GM18526 (cell line): Measurements from ENCODE around the gene INF2.

Experiments used
- POLR2A ChIP-seq: IDR thresholded peaks from 3 replicates; pipeline ENCODE4 v1.6.1; 2011; ENCODE audit not compliant: insufficient read length; ENCODE audit errors: extremely low read depth

Gene INF2

DNA sequence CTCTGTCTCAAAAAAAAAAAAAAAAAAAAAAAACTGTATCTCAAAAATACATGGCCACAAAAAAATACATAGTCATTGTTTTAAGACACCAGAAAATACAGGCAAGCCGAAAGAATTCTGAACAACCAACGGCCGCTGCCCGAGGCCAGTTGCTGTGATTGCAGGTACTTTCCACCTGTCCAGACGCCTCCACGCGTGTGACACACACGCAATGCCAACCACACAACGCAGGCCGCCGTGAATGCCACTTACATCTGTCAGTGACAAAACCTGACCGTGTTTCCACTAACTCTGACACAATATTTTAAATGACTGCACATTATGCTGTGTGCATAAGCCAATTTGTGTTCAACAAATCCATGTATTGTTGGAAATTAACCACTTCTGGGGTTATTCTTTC, 22.4 kb upstream of the INF2 start:
- no peak for TF ChIP-seq POLR2A

DNA sequence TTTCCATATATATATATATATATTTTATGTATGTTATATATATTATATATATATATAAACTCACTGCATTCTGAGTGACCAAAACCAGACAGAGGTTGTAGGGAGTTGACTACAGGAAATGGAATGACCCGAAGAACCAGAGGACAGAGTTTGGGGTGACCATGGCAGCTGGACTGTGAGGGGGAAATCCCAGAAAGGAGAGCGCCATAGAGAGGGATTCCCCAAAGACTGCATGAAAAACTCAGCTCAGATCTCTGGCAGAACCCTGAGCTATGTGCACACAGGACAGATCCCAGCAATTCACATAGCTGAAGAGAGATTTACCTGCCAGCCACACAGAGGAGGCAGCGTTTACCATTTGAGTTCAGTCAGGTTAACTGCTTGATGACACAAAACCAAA, 19.7 kb upstream of the INF2 start:
- TF ChIP-seq POLR2A: no peak

DNA sequence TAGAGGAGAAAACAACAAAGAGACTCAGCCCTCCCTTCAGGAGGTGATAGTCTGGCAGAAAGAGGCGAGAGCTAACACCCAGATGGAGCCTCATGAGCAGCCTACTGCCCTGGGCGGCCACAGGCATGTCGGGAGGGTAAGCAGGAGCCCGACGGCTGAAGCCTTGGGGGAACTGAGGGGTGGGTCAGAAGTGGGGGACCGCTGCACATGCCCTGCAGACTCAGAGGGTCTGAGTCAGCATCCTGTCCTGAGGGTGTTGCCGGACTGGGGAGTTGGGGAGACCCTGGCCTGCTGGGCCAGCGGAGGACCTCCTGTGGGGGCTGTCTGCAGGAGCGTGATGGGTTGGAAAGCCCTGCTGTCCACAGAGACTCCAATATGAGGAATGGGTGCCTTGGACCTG, 15.9 kb upstream of the INF2 start:
- no peak for TF ChIP-seq POLR2A

DNA sequence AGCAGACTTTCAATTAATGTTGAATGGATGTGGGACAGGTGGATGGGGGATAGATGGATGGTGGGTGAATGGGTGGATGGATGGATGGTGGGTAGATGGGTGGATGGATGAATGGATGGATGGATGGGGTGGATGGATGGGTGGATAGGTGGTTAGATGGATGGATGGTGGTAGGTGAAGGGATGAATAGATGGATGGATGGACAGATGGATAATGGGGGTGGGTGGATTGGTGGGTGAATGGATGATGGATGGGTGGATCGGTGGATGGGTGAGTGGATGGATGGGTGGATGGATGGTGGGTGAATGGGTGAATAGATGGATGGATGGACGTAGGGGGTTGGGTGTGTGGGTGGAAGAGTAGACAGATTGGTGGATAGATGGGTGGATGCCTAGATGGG, 14.0 kb upstream of the INF2 start:
- no peak for TF ChIP-seq POLR2A

DNA sequence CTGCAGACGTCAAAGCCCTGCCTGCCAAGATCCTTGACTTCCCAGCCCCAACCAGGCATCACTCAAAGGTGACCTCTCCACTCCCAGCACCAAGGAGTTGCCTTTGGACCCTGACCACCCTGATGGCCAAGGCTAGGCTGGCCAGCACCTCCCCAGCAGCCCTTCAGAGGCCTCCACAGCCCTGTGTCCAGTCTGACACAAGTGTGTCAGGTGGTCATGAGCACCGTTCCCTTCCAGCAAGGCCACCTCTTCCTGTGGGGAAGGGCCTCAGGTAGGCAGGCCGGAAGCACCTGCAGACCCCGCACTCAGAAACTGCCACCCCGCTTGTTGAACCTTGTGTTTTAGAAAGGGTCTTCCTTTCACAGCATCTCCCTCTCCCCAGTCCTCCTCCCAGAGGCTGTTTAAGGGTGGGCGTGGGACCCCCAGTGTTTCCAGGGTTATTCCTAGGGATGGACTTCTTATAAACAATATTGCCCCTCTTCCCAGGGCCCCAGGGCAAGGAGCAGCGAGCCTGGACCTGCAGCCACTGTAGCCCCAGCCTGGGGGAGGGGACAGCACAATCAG, 13.2 kb upstream of the INF2 start:
- TF ChIP-seq POLR2A: no peak

DNA sequence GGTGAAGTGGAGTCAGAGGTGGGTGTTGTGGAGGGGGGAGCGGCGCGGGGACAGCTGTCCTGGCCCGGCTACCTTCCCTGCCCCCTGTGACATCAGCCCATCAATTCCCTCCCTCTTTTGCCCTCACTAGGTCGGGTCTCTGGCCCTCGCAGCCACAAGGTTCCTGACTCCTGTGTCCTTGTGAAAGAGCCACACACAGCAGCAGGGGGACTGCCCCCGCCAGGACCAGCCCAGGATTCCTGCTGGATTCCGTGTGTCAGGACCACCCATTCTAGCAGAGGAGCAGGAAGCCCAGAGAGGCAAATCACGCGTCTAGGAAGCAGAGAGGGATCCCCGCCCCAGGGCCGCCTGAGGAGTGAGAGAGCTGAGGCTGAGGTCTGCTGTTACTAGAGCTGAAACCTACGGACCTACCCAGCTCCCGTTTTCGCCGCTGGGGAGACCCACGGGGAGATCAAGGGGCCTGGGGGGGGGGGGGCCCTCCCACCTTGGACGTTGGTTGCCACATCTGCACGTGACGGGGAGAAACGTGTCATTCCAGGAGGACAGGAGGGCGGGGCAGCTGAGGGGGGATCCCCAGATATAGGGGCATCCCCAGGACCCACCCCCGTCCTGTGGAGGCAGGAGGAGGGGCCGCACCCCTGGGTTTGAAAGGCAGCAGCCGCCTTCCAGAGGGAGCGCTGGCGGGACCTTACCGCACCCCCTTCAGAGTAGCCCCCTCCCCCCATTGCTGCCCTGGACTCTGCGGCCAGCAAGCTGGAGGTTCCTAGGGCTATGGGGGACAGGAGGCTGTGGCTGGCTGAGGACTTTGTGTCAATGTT, 12.5 kb upstream of the INF2 start:
- no peak for TF ChIP-seq POLR2A

DNA sequence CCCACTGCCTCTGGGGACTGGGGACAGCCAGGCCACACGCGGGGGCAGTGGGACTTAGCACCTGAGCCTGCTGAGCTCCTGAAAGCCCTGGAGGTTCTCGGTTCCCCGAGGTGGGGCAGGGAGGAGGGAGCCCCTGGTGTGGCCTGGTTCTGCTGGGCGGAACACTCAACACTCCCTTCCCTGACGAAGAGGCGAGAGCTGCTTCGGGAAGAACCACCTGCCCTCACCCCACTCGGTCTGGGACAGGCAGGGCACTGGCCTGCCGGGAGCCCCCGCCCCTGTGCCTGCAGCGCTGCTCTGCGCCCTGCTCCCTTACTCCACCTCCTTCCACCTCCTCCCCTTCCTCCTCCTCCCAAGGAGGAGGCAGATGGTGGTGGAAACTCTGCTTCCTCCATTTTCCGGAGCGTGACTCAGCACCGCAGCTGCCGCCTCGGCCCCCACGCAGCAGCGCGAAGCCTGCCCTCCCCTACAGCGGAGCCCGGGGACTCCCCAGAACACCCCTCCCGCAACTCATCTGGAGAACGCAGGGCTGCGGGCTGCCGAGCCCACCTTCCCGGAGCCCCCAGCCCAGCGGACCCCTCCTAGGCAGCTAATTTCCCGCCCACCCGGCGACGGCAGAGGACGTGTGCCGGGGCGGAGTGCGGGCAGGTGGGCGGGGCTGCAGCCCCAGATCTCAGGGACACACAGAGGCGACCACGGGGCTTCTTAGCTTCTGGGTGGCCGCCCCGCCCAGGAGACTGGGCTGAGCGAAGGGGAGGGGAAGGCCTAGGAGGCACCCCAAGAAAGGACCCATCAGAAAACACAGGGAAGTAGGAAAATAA, 11.7 kb upstream of the INF2 start:
- TF ChIP-seq POLR2A: no peak

DNA sequence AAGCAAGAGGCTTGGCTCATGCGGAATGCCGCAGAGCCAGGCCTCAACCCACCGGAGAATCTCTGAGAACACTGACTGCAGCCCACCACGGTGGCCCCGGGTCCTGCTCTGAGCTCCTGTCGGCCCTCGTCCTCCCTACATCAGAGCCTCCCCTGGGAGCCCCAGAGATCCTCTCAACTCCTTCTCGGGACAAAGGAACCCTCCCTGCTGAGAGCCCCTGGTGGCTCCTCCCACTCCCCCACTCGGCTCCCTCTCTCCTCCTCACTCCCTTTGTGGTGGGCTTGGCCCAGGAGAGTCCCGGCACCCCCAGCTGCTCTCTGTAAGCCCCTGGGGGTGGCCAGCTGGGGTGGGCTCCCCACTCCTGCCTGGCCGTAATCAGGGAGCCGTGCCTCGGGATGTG, 11.1 kb upstream of the INF2 start:
- no peak for TF ChIP-seq POLR2A

DNA sequence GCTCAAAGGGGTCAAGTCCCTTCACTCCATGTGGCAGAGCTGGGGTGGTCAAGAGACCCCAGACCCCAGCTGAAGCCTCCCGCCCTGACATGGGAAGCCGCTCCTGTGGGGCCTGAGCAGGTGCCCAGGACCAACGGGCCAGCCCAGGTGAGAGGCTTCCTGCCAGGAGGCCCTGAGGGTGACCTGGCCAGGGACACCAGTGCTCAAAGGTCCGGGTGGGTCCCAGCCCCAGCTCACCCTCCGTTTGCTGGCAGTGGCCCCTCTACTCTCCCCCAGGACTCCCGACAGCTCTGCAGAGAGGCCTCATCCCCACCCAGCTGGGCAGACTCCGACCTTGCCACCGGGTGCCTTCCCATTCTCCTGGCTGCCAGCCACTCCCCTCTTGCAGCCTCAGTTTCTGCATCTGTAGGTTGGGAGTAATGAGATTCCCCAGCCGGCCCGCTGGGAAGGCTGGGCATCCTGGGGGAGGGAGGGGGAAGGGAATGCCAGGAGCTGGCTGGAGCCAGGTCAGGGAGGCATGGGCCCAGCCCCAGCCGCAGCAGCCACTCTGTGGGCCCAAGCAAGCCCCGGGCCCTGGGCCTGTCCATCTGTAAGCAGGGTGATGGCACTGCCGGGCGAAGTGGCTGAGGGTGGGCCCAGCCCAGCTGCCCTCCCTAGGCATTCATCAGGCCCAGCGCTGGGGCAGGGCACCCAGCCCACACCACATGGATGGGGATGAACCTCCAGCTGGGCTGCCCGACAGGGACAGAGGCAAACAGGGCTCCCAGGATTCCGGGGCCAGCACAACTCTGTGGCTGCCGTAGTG, 10.3 kb upstream of the INF2 start:
- no peak for TF ChIP-seq POLR2A

DNA sequence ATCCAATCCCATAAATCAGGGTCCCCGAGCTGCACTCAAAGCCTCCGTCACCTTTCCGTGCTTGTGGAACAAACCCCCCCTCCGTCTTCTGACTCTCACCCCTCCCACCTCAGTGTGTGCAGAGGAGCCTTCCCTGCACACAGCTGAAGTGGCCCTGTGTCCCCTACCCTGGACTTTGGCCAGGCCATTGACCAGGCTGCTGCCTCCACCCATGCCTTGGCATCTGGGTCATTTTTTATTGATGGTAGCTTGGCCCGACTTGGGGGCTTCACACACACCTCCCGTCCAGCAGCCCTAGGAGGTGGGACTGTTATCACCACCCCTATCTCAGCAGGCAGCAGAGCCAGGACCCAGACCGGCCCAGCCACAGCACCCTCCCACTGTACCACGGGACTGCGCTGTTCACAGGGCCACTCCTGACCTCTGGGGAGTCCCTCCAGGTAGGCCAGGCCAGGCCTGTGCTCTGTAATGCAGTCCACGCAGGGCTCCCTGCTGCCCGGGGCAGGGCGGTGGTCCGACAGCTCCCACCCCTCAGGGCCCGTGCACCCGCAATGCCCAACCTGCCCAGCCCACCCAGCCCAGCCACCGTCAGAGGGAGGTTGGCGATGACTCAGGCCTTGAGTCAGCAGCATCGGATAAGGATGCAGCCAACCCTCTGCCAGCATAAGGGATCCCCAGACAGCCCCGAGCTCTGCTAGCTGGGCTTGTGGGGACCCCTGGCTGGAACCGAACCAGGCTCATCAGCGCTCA, 9.2 kb upstream of the INF2 start:
- no peak for TF ChIP-seq POLR2A

DNA sequence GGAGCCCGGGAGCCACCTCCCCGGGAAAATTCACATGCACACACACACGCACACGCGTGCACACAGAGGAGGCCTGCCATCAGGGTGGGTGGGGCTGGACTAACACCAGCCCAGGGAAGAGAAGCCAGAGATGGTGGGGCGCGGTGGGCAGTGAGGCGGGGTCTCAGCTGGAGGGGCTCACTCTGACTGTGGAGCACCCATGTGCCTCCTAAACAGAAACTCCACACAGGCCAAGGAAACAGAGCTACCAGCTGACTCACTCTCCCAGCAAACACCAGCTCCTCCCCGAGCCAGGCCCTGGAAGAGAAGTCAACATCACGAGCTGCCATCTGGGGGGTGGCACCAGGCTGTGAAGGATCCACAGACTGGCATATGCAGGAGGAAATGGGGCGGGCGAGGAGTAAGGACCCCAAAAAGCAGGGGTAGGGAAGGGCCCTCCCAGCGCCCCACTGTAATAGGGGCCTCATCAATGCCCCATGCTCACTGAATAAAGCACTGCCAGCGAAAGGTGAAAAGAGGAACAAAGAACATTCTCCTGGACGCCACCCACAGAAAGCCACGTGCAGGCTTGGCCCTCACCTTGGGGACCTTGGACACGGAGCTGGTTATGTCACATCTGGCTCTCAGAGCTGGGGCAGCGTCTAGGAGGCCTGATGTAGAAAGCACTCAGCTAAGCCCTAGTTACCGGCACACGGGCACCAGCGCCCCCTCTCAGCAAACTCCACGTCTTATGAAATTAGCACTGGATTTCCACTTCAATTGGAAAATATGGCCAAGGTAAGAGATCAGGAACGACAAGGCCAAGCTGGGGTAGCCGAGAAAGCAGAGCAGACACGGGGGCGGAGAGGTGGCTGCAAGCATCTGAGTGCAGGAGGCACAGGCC, 8.4 kb upstream of the INF2 start:
- no peak for TF ChIP-seq POLR2A

DNA sequence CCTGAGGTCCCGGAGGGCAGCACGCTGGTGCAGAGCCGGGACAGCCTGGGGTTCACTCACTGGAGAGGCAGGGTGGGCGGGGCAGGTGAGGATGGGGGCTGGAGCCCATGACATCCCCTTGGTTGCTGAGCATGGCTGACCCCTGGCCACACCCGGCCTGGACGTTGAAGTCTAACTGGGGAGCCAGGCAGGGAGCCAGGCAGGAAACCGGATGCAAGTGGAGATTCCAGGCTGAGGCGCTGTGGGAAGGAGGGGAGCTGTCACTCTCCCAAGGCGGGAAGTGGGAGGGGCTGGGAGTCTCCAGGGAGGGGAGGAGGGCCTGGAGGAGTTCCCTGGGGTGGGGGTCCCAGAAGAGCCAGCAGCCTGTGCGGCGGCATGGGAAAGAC, 7.7 kb upstream of the INF2 start:
- TF ChIP-seq POLR2A: no peak

DNA sequence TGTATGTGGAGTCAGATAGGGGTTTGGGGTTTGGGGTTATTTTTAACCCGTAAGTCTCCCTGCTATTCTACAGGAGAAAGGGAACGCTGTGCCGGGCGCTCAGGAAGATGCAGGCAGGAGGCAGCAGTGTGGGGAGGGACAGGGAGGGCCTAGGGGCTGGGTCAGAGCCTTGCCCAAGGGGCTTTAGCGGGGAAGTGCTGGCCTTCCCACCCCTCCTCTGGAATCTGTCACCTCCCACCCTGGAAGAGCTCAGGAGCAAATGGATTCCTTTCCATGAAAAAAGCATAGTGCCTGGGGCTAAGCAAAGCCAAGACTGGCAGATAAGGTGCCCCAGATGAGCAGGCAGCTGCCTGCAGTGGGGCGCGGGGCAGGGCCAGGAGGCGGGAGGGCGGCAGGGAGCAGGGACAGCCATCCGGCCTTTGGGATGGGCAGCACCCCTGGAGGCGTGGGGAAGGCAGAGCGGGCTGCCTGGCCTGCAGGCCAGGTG, 7.3 kb upstream of the INF2 start:
- no peak for TF ChIP-seq POLR2A

DNA sequence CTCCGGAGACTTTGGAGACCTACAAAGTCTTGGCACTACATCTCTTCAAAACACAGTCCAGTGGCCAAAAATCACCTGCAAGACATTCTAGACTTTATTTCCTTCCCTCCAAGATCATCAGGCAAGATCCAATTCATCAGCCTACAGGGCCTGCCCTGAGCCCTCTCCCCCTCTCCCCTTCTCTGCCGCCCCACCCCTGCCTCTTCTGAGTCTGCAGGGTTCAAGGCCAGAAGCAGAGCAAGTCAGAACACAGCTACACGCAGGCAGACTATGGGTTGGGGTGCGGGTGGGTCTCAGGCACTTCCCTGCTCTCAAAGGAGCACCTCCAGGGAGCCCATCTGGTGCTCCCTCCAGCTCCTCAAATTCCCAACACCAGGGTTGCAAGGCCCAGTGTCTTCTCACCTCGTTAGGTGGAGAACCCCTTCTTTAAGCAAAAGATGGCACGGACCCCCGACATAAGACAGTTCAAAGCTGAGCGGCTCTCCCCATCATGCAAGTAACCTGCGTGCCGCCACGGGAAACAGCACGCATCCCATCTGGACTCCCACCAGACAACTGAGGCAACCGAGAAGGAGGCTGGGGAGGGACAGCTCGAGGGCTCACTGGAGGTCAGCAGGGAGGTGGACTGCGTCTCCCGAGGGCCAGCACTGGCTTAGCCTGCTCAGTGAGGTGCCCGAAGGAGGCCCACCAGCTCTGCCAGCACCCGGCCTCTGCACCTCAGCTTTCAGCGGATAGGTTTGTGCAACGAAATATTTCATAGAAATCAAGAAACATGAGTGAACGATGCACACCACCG, 5.6 kb upstream of the INF2 start:
- no peak for TF ChIP-seq POLR2A
